ENCODE measurements around the gene CARS1.

Gene CARS1

DNA sequence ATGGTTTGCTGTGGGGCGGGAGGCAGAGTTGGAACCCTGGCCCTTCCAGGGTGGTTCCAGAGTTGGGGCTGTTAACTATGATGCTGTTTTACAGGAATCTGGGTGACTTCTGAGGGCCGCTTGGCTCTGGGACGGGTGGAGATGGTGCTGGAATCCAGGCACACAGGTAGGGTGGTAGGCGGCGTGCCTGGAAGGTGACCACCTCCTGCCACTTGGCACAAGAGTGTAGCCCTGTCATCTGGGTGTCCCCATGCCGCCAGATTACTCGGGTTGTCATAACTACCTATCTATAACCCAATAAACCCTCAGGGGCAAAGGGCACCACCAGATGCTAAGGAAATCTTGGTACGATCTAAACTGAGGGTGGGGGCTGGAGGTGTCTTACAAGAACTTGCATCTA is 1.3 kb downstream of the CARS1 start:
- TF ChIP-seq, protein P1, sequence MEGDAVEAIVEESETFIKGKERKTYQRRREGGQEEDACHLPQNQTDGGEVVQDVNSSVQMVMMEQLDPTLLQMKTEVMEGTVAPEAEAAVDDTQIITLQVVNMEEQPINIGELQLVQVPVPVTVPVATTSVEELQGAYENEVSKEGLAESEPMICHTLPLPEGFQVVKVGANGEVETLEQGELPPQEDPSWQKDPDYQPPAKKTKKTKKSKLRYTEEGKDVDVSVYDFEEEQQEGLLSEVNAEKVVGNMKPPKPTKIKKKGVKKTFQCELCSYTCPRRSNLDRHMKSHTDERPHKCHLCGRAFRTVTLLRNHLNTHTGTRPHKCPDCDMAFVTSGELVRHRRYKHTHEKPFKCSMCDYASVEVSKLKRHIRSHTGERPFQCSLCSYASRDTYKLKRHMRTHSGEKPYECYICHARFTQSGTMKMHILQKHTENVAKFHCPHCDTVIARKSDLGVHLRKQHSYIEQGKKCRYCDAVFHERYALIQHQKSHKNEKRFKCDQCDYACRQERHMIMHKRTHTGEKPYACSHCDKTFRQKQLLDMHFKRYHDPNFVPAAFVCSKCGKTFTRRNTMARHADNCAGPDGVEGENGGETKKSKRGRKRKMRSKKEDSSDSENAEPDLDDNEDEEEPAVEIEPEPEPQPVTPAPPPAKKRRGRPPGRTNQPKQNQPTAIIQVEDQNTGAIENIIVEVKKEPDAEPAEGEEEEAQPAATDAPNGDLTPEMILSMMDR (IDR thresholded peaks at IDR 0.05; ENCODE audit: low read depth, low read length, missing control alignments), result no peak
- DNase-seq (ENCODE audit: low read depth), result no peak
- H3K4me3 ChIP-seq (ENCODE audit: low read depth, low read length), result peak overlapping the region; percentile 91

DNA sequence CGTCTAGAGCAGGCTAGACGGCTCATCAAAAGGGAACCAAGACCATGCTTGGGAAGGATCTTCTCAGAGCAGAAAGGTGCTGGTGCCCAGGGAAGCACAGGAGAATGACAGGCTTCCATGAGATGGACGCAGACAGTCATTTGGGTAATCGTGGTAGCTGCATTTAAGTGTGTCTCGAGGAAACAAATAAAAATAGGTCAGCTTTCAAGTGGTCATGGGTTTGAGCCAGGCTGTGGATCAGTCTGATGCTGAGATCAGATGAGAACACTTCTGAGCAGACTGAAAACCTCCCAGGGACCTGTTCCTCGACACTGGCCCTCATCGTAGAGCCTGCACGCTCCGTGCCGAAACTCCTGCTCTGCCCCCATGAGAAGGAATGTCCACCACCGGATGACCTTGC is 4.7 kb downstream of the CARS1 start:
- H3K4me3 ChIP-seq (ENCODE audit: low read depth, low read length), result no peak overlapping the region
- TF ChIP-seq, protein P1 (IDR thresholded peaks at IDR 0.05; ENCODE audit: low read depth, low read length, missing control alignments), result no peak
- no peak for DNase-seq (ENCODE audit: low read depth)

DNA sequence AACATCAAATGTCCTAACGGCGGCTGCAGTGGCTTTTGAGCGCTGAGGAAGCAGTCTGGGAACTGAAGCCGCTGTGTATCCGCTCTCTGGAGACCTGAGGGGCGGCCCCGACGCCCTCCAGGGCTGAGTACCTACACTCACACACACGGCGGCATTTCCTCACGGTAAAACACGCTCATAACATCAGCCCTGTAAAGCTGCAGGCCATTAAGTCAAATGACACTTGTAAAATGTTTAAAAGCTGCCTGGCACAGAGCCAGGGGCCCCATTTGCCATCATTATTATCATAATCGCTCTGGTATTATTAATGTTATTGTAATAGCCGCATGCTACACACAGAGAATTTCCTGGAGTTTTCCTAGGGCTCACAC is 5.1 kb downstream of the CARS1 start:
- TF ChIP-seq, protein P1 (IDR thresholded peaks at IDR 0.05; ENCODE audit: low read depth, low read length, missing control alignments), result no peak
- DNase-seq (ENCODE audit: low read depth), result no peak
- no peak overlapping the region; the same call in 1 of the 2 replicates for H3K4me3 ChIP-seq (ENCODE audit: low read depth, low read length)

DNA sequence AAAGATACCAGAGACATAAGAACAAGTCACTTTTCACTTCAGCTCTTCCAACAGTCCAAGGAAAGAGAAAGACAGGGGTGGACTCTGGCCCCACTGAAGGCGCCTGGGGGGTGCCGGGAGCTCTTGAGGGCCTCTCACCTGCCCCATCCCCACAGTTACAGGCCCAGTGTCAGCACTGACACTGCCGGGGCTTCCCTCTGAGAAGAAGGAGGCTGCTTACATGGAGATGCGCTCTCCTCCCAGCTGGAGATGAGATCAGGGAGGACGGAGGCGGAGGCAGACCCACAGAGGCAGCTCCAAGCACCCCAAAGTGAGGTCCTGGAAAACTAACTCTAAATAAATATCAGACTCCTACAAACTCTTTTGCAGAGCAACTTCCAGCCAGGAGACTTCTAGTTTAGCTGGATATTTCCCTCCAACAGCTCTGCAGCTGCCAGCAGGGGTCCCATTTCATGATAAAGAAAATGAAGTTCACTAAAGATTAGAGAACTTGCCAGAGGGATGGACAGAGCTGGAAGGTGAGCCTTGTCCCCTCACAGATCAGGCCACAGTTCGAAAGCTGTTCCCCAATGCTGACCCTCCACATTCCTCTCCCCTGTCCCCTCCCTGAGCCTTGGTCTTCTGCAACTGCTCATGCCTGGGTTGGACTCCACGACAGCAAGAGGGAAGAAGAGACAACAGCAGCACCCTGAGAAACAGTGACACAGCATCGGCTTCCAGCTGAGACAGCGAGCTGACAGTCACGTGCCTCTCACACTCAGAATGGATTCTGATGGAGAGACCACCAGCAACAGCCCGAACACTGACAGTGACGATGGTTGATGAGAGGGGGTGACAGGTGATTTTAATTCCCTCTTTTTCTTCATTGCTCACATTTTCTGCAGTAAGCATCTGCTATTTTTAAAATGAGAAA is 5.8 kb downstream of the CARS1 start:
- no peak for DNase-seq (ENCODE audit: low read depth)
- TF ChIP-seq, protein P1 (IDR thresholded peaks at IDR 0.05; ENCODE audit: low read depth, low read length, missing control alignments), result peak; percentile 15
- no peak overlapping the region for H3K4me3 ChIP-seq (ENCODE audit: low read depth, low read length)

DNA sequence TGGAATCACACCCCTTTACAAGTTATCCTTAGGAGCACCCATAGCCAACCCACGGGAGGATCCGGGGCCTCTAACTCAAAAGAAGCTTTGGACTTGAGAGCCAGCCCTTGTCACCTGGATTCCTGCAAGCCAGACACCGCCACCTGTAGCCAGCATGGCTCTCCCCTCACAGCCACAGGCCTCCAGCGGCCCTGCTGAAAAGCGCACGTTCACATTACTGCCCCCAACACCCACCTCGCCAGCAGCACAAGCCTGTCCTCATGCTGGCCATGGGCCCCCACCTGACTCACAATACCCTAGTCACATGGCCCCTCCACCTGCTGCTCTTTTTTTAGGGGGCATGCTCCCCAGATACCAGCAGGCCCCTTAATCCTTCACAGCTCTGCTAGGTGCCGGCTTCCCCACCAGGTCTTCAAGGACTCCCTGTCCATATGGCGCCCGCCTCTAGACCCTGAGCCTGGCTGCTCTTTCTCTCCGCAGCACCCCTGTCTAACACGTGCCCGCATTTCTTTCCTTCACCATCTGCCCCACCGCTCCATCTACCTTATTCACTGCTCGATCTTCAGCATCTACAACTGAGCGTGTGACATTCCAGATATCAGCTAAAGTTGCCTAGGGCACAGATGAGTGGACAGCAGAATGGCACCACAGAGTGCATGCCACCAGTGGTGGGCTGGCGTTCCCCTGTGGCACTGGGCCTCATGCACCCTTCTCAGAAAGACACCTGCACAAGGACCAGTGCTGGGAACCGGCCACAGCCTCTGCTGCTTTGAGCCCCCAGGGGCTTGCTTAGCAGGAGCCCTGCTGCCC is 6.6 kb downstream of the CARS1 start:
- H3K4me3 ChIP-seq (ENCODE audit: low read depth, low read length), result peak overlapping the region; percentile 36
- DNase-seq (ENCODE audit: low read depth), result no peak
- TF ChIP-seq, protein P1 (IDR thresholded peaks at IDR 0.05; ENCODE audit: low read depth, low read length, missing control alignments), result no peak

DNA sequence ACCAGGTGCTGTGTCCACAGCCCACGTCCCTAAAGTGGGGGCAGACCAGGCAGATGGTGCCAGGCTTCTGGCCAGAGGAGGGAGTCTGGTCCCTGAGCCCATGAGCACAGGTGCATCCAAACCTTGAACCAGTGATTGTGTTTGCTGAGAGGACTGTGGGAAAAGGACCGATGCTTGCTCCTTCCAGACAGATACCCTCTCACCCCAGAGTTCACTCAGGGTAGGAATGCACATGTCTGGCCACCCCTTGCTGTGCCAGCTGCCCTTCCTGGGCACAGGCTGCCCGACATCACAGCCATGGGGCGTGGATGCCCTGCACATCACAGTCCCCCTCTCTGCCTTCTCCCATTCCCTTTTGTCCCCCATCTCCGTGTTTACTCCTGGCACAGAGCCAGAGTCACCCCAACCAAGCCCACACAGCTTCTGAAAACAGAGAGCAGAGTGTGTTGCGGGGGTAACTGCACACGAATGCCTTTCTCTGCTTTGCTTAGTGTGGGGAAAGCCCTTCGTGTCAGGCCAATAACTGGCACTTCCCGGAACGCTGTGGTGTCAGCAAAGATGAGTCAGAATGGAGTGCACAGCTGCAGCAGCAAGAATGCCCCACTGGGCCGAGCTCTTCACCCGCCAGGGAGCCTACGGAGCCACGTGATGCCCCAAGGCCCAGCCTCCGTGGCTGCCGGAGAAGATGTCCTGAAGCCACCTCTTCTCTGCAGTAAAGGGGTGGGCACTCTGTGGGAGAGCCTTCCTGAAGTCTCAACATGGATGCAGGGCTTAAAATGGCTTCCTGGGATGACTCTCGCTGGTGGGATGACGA is 7.6 kb downstream of the CARS1 start:
- peak overlapping the region; percentile 36 for H3K4me3 ChIP-seq (ENCODE audit: low read depth, low read length)
- peak; percentile 79 for DNase-seq (ENCODE audit: low read depth)
- TF ChIP-seq, protein P1 (IDR thresholded peaks at IDR 0.05; ENCODE audit: low read depth, low read length, missing control alignments), result peak; percentile 42

All from GM12864 (cell line).